A549 (cell line): ENCODE results near the gene CACNA1D.

Source experiments
- BHLHE40 ChIP-seq: IDR thresholded peaks from 2 replicates; pipeline ENCODE4 v1.6.1; 2012; ENCODE audit warnings: low read depth, low read length, inconsistent platforms
- CEBPB ChIP-seq, 2 experiments: fragments of >200 bp in 1 of 2; sonication (Bioruptor Twin) in 1 of 2; formaldehyde crosslinking in 1 of 2; IDR thresholded peaks; 2 replicates each; pipeline ENCODE4 v1.6.1; 2012 to 2016
- E2F6 ChIP-seq: IDR thresholded peaks from 2 replicates; pipeline ENCODE4 v1.6.1; 2012; ENCODE audit warnings: low read depth, borderline replicate concordance
- POLR2AphosphoS2 ChIP-seq: conservative IDR thresholded peaks from 2 replicates; pipeline ENCODE4 v1.6.1; 2012; ENCODE audit warnings: low read length, improper control_type of control experiment, inconsistent platforms
- RCOR1 ChIP-seq: fragments of 150-350 bp; IDR thresholded peaks from 2 replicates; pipeline ENCODE4 v1.6.1; 2014; ENCODE audit warnings: antibody characterized with exemption, low read length, low read depth
- TF ChIP-seq, protein P1 (sequence below): fragments of >200 bp; sonication (Bioruptor Twin); formaldehyde crosslinking; IDR thresholded peaks from 3 replicates; pipeline ENCODE4 v1.5.1; 2016
- TF ChIP-seq, protein P2 (sequence below): fragments of 200-600 bp; sonication (generic); IDR thresholded peaks from 2 replicates; pipeline ENCODE4 v1.6.1; 2016; ENCODE audit warnings: antibody characterized with exemption, mild to moderate bottlenecking, moderate library complexity

DNA sequence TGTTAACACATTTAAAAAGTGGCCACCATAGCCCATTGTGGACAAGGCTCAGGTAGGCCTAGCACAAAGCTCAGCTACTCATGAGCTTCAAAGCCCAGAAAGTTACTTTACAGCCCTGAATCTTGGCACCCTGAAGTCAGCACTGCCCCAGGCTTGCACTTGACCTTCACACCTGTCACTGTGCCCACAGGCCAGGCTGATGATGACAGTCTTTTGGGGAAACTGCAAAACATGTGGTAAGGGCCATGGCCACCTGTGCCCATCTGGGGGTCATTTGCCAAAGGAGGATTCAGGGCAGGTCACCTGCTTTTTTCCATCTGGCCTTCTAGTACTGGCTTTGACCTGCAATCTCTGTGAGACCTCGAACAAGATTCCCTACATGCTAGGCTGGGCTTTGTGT, 340.8 kb downstream of the CACNA1D start:
- TF ChIP-seq, protein P1, sequence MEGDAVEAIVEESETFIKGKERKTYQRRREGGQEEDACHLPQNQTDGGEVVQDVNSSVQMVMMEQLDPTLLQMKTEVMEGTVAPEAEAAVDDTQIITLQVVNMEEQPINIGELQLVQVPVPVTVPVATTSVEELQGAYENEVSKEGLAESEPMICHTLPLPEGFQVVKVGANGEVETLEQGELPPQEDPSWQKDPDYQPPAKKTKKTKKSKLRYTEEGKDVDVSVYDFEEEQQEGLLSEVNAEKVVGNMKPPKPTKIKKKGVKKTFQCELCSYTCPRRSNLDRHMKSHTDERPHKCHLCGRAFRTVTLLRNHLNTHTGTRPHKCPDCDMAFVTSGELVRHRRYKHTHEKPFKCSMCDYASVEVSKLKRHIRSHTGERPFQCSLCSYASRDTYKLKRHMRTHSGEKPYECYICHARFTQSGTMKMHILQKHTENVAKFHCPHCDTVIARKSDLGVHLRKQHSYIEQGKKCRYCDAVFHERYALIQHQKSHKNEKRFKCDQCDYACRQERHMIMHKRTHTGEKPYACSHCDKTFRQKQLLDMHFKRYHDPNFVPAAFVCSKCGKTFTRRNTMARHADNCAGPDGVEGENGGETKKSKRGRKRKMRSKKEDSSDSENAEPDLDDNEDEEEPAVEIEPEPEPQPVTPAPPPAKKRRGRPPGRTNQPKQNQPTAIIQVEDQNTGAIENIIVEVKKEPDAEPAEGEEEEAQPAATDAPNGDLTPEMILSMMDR: no peak
- TF ChIP-seq POLR2AphosphoS2 (no peak), E2F6 (no peak), RCOR1 (no peak), BHLHE40 (no peak), CEBPB (IDR thresholded peaks at IDR 0.05) (no peak)
- TF ChIP-seq, protein P2, sequence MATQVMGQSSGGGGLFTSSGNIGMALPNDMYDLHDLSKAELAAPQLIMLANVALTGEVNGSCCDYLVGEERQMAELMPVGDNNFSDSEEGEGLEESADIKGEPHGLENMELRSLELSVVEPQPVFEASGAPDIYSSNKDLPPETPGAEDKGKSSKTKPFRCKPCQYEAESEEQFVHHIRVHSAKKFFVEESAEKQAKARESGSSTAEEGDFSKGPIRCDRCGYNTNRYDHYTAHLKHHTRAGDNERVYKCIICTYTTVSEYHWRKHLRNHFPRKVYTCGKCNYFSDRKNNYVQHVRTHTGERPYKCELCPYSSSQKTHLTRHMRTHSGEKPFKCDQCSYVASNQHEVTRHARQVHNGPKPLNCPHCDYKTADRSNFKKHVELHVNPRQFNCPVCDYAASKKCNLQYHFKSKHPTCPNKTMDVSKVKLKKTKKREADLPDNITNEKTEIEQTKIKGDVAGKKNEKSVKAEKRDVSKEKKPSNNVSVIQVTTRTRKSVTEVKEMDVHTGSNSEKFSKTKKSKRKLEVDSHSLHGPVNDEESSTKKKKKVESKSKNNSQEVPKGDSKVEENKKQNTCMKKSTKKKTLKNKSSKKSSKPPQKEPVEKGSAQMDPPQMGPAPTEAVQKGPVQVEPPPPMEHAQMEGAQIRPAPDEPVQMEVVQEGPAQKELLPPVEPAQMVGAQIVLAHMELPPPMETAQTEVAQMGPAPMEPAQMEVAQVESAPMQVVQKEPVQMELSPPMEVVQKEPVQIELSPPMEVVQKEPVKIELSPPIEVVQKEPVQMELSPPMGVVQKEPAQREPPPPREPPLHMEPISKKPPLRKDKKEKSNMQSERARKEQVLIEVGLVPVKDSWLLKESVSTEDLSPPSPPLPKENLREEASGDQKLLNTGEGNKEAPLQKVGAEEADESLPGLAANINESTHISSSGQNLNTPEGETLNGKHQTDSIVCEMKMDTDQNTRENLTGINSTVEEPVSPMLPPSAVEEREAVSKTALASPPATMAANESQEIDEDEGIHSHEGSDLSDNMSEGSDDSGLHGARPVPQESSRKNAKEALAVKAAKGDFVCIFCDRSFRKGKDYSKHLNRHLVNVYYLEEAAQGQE: no peak
